ENCODE measurements around the gene OR52E8. TPM values are rescaled to one million over a fixed set of nuclear protein-coding genes. Genes with fewer than 3 reads are reported as not detected.

The OR52E8 gene
- total RNA-seq, 2 donors from 2014 or later = not detected

DNA sequence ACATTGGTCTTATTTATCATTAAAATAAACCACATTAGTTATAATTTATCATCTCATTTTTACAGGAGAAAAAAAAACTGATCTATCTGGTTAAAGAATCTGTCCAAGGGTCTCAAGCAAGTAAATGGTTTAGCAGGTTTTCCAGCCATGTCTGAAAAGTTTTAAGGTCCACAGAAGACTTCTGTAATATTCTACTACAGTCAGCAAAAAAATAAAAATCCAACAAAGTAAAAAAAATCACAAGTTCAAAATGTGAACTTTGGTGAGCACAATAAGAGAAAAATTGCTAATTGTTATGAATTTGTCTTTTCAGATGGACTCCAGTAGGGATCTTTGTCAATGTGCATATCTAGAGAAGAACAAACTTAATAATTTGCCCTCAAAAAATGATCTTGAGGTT, 24.3 kb upstream of the OR52E8 start:
- peaks cover 7% of the 10 kb centered on the region for H3K27me3 ChIP-seq (ENCODE audit: control insufficient read depth, insufficient read depth, low read length, poor library complexity, severe bottlenecking)
- no peaks in the 10 kb centered on the region for H3K36me3 Mint-ChIP-seq (ENCODE audit: low read depth)
- H3K4me3 Mint-ChIP-seq = no peak overlapping the region

DNA sequence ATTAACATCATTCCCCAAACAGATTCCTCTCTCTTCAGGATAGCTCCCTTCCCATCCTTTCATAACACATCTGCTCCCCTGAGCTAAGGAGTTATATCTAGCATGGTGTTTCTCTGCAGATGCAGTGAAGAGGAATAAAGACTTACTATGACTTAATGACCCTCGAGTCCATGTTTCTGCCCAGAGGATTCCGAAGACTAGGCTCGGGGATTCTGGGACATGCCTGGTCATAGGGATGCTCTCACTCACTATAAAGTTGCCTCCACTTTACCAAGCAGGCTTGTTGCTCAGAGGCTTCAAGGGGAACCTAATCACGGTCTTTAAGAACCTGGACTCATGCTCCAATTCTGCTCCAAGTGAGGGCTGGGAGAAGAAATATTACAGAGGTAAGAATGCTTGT, 22.8 kb upstream of the OR52E8 start, which contains the start of gene OR52E4:
Gene OR52E4, plus strand, starts transcription at position 301 of the 400 bp plus-strand sequence. CDS start 3,664 bp downstream, outside the sequence.
- H3K4me1 Mint-ChIP-seq = no peaks in the 10 kb centered on the region
- no peak within 1 kb of the TSS for H3K27ac Mint-ChIP-seq
- H3K4me3 ChIP-seq (ENCODE audit: low read length) = no peak within 1 kb of the TSS
- peaks cover 7% of the 10 kb centered on the region for H3K27me3 ChIP-seq (ENCODE audit: control insufficient read depth, insufficient read depth, low read length, poor library complexity, severe bottlenecking)
- 82 to 89% methylated on average over 4 of the region's 4 CpGs for WGBS, 2 experiments (ENCODE audit: insufficient coverage in 1 of 2, insufficient read length in 1 of 2)
- H3K36me3 Mint-ChIP-seq (ENCODE audit: low read depth) = no peaks in the 10 kb centered on the region
- no peaks in the 10 kb centered on the region for H3K36me3 ChIP-seq (ENCODE audit: control insufficient read depth, insufficient read depth, low read length)
- H3K4me1 ChIP-seq (ENCODE audit: control insufficient read depth, insufficient read depth, low read length) = no peaks in the 10 kb centered on the region
- no peaks in the 10 kb centered on the region for H3K9me3 Mint-ChIP-seq
- H3K4me3 Mint-ChIP-seq = no peak within 1 kb of the TSS
- no peaks in the 10 kb centered on the region for H3K9me3 ChIP-seq (ENCODE audit: control insufficient read depth, low read length)
- no peak within 1 kb of the TSS for H3K9ac ChIP-seq (ENCODE audit: extremely low read depth, low read length, poor library complexity, severe bottlenecking)
- no peak within 1 kb of the TSS for H3K27ac ChIP-seq (ENCODE audit: low read depth, low read length)
- TF ChIP-seq, protein P1, sequence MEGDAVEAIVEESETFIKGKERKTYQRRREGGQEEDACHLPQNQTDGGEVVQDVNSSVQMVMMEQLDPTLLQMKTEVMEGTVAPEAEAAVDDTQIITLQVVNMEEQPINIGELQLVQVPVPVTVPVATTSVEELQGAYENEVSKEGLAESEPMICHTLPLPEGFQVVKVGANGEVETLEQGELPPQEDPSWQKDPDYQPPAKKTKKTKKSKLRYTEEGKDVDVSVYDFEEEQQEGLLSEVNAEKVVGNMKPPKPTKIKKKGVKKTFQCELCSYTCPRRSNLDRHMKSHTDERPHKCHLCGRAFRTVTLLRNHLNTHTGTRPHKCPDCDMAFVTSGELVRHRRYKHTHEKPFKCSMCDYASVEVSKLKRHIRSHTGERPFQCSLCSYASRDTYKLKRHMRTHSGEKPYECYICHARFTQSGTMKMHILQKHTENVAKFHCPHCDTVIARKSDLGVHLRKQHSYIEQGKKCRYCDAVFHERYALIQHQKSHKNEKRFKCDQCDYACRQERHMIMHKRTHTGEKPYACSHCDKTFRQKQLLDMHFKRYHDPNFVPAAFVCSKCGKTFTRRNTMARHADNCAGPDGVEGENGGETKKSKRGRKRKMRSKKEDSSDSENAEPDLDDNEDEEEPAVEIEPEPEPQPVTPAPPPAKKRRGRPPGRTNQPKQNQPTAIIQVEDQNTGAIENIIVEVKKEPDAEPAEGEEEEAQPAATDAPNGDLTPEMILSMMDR (conservative IDR thresholded peaks at IDR 0.05) = no peak
- H3K27me3 Mint-ChIP-seq (ENCODE audit: insufficient read depth) = peaks cover 3% of the 10 kb centered on the region
- DNase-seq = no peak

More for the DNA sequence above, 24.3 kb upstream of the OR52E8 start:
- peaks cover 3% of the 10 kb centered on the region for H3K27me3 Mint-ChIP-seq (ENCODE audit: insufficient read depth)
- TF ChIP-seq, protein P1 (conservative IDR thresholded peaks at IDR 0.05) = no peak
- H3K4me1 Mint-ChIP-seq = no peaks in the 10 kb centered on the region
- no peak for DNase-seq
- H3K27ac ChIP-seq (ENCODE audit: low read depth, low read length) = no peak overlapping the region
- H3K27ac Mint-ChIP-seq = no peak overlapping the region
- no peak overlapping the region for H3K9ac ChIP-seq (ENCODE audit: extremely low read depth, low read length, poor library complexity, severe bottlenecking)
- no peaks in the 10 kb centered on the region for H3K9me3 Mint-ChIP-seq
- H3K36me3 ChIP-seq (ENCODE audit: control insufficient read depth, insufficient read depth, low read length) = no peaks in the 10 kb centered on the region
- H3K9me3 ChIP-seq (ENCODE audit: control insufficient read depth, low read length) = no peaks in the 10 kb centered on the region
- no peak overlapping the region for H3K4me3 ChIP-seq (ENCODE audit: low read length)
- no peaks in the 10 kb centered on the region for H3K4me1 ChIP-seq (ENCODE audit: control insufficient read depth, insufficient read depth, low read length)

DNA sequence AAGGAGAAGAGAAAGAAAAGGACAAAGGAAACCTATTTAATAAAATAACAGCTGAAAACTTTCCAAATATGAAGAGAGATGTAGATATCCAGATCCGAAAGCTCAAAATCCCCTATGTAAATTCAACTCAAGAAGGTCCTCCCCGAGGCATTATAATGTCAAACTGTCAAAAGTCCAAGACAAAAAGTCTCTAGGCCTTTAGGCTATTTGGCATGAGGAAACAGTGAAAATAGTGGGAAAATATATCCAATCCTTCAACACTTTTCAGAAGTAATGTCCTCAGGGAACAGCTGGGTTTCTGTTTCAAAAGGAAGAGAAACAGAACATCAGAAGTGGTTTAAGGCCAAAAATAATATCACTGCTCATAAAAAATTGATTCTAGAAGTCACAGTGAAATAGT, 21.1 kb upstream of the OR52E8 start:
- TF ChIP-seq, protein P1 (conservative IDR thresholded peaks at IDR 0.05) = no peak
- Histone ChIP-seq H3K27me3 (ENCODE audit: control insufficient read depth, insufficient read depth, low read length, poor library complexity, severe bottlenecking) (peaks cover 7% of the 10 kb centered on the region), H3K36me3 (ENCODE audit: control insufficient read depth, insufficient read depth, low read length) (no peaks in the 10 kb centered on the region), H3K4me1 (ENCODE audit: control insufficient read depth, insufficient read depth, low read length) (no peaks in the 10 kb centered on the region), H3K9me3 (ENCODE audit: control insufficient read depth, low read length) (no peaks in the 10 kb centered on the region), H3K27ac (ENCODE audit: low read depth, low read length) (no peak overlapping the region), H3K4me3 (ENCODE audit: low read length) (no peak overlapping the region), H3K9ac (ENCODE audit: extremely low read depth, low read length, poor library complexity, severe bottlenecking) (no peak overlapping the region)
- Mint-ChIP-seq H3K9me3 (peaks cover 2% of the 10 kb centered on the region), H3K4me1 (no peaks in the 10 kb centered on the region), H3K36me3 (ENCODE audit: low read depth) (no peaks in the 10 kb centered on the region), H3K27ac (no peak overlapping the region), H3K27me3 (ENCODE audit: insufficient read depth) (peaks cover 3% of the 10 kb centered on the region), H3K4me3 (no peak overlapping the region)
- DNase-seq = no peak
- 86 to 94% methylated on average over 1 to 2 of the region's 2 CpGs for WGBS, 2 experiments (ENCODE audit: insufficient coverage in 1 of 2, insufficient read length in 1 of 2)

Data from endodermal cell (in vitro differentiated cells).